ENCODE results near the gene CALD1.

The CALD1 gene

GRCh38 chr7:134763960-134764359 is 15.5 kb upstream of the CALD1 start:
- no peak for DNase-seq

DNA sequence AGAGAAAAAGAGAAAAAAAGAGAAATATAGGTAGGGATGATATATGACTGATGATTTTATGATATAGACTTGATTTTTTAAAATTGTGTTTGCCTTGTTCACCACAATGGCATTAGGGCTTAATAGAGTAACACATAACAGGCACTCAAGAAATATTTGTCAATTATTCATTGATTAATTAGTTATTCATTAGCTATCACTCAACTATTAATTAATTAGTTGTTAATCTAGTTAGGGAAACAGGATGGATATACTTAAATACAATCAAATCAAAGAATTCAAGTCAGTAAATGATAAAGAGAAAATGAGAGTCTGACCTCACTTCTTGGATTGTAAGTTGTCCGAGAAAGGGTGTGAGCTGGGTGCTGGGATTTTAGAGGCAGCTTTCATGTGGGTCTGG is 15.1 kb upstream of the CALD1 start:
- no peak for DNase-seq

GRCh38 chr7:134766779-134767519 is 12.5 kb upstream of the CALD1 start:
- peak; percentile 55 for DNase-seq

- DNase-seq = peak; percentile 54
Measured at GRCh38 chr7:134767520-134768168, 11.8 kb upstream of the CALD1 start.

DNA sequence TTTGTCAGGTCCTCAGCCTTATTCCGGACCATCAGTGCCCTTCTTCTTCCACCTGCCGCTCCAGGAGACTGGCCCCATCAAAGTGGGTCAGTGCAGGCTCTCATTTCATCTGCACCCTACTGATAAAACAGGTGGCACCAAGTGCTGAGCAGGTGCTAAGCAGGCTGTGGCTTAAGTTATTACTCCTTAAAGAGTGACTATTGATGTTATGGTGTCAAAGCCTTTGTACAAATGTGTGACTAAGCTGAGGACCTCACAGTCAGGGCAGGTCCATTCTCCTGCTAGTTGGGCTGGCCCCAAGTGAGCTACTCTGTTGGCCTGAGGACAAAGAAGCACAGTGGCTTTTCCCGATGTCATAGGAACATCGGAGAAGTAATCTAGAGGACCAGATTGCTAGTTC is 11.2 kb upstream of the CALD1 start:
- DNase-seq = no peak

GRCh38 chr7:134770676-134771075 is 8.8 kb upstream of the CALD1 start:
- no peak for DNase-seq

- no peak for DNase-seq
Measured at GRCh38 chr7:134771111-134771510, 8.3 kb upstream of the CALD1 start.

DNA sequence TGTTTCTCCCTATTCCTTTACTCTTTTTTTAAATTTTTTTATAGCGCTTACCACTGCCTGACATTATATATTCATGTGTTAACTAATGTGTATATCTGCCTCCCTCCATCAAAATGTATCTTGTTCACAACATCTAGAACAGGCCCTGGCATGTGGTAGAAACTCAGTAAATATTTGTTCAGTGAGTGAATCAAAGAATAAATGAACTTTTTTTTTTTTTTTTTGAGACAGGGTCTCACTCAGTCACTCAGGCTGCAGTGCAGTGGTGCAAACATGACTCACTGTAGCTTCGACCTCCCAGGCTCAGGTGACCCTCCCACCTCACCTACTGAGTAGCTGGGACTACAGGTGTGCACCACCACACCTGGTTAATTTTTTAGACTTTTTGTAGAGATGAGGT is 7.5 kb upstream of the CALD1 start:
- no peak for DNase-seq

DNA sequence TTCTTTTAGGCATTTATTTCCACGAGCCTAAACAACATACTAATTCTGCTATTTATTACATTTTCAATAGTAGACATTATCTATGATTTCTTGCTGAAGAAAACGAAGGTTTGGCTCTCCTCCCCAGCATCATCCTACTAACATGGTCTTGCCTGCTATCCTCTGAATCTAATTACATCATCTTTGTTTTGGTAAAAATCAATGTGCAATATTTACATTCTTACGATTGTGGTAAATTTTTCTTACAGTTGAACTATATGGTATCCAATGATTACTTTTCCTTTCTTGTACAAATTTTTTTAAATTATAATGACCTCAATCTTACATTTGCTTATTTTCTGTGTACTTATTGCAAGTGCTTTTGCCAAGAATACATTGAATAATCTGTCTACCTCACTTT is 7.0 kb upstream of the CALD1 start:
- no peak for DNase-seq

GRCh38 chr7:134773164-134773563 is 6.3 kb upstream of the CALD1 start:
- DNase-seq = no peak

DNA sequence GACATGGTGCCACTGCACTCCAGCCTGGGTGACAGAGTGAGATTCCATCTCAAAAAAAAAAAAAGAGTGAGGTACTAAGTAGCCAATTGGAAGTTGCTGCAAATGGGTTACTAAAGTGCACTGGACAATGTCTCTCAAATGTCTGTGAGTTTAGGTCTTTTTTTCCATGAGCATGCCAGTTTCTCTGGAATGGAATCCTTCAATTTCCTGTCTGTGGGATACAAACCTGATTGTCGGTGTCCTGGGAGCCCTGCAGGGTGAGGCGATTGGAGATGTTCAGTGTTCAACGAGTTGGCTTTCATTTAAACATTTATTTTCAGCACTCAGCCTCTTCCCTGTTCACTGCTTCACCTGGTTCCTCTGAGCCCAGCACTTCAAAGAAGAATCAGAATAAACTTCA is 5.3 kb upstream of the CALD1 start:
- DNase-seq = no peak

- DNase-seq = no peak
Measured at GRCh38 chr7:134777470-134777869, 2.0 kb upstream of the CALD1 start.

DNA sequence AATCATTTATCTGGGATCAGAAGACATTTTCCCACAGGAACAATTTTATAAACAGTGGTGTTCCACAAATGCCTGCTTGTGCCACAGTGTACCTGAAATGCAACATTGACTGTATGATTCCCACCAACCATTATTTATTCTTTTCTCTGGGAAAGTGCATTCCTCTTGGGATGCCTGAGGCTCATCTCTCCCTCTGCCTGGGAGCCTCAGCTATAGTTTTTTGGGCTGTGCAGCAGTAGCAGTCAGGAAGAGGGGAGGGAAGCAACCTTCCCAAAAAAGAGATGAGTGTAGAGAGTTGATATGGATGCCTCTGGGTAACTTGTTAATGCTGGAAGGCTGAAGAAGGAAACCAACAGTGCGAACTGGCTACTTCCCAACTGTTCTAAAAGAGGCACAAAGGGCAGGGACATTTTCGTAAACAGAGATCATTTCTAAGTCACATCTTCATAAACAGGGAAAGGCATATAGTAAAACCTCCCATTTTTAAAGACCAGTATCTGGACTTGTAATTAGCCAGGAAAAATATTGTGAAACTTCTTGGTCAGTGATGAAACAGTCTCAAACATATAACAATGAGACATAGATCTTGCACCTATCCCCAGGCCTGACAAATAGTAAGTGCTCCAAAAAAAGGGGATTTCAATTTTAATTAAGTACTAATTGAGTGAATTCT is 1.4 kb upstream of the CALD1 start:
- DNase-seq = no peak

GRCh38 chr7:134779741-134780065 is 269 bp downstream of the CALD1 start:
- no peak for DNase-seq

DNA sequence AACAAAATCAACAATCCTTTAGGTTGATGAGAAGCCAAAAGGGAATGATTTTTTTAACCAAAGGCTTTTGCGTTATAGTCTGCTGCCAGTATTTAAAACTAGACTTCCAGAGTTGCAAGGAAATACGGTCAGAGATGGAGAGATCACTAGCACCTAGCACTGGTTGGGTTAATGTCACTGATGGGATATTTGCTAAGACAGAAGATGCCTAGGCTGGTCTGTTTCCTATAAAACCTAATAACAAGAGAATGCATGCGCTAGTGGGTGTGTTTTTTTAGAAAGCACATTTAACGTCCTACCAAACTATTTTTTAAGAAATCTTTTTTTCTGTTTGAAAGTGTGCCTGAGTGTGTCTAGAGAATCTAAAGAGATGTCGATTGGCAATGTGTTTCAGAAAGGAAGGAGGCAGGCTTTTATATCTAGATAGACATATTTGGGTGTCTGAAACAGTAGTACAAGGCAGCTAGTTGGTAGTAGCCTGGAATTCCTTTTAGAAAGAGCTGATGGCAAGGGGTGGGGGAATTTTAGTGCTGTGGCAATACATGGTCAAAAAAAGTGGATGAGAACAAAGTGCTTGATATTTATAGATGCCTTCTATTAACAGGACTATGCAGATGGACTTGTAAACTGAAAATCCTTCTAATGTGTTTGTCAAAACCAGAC is 863 bp downstream of the CALD1 start:
- DNase-seq = no peak

GRCh38 chr7:134781171-134781570 is 1.7 kb downstream of the CALD1 start:
- DNase-seq = no peak

DNA sequence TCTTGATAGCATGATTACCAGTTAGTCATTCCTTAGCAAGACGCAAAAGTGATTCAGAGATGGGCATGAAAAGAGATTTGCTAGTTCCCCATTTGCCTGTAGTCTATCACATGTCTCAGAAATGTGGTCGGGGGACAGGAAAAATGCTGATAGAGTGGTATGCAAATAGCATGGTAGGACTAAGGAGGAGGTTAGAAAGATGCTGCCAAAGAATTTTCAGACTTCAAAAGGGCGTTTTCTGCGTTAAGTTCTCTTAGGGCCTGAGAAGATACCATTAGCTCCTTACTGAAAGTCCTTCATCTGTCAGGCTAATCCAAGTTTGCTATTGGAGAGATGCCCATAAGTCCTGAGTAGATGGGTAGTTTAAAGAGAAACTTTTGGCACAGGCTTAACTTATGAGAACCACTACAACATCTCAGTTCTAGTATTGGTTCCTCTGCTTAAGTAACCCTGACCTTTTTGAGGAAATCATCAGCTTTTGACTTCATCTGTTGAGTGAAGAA is 2.7 kb downstream of the CALD1 start:
- DNase-seq = no peak

GRCh38 chr7:134783294-134784069 is 4.0 kb downstream of the CALD1 start:
- no peak for DNase-seq

GRCh38 chr7:134784251-134785049 is 5.0 kb downstream of the CALD1 start:
- DNase-seq = no peak

- DNase-seq = no peak
Measured at GRCh38 chr7:134785842-134786241, 6.4 kb downstream of the CALD1 start.

GRCh38 chr7:134787064-134787463 is 7.6 kb downstream of the CALD1 start:
- DNase-seq = no peak

GRCh38 chr7:134787720-134788119 is 8.3 kb downstream of the CALD1 start:
- DNase-seq = no peak

All from femur (tissue), 1 donor.